Esophagus (tissue), 2 donors: Measurements from ENCODE around the gene LDLRAD4. TPM values are rescaled to one million over a fixed set of nuclear protein-coding genes. Genes with fewer than 3 reads are reported as not detected.

Experiments
- H3K27ac ChIP-seq, 2 donors: one replicate each; pipeline ENCODE4 v1.5.1; 2013; ENCODE audit warnings: low read depth in 2 of 2, mild to moderate bottlenecking in 2 of 2, inconsistent platforms in 1 of 2, low read length in 1 of 2, moderate library complexity in 1 of 2
- H3K27me3 ChIP-seq, 2 donors: one replicate each; pipeline ENCODE4 v1.6.1; 2013; ENCODE audit warnings: low read length in 2 of 2, control low read depth in 1 of 2, mild to moderate bottlenecking in 1 of 2; ENCODE audit not compliant: insufficient read depth in 2 of 2, control insufficient read depth in 1 of 2
- H3K36me3 ChIP-seq, 2 donors: one replicate each; pipeline ENCODE4 v1.6.1; 2013; ENCODE audit warnings: low read length in 1 of 2; ENCODE audit not compliant: control insufficient read depth in 2 of 2, insufficient read depth in 2 of 2
- H3K4me1 ChIP-seq, 2 donors: one replicate each; pipeline ENCODE4 v1.6.1; 2013; ENCODE audit warnings: low read length in 1 of 2; ENCODE audit not compliant: control insufficient read depth in 2 of 2, insufficient read depth in 2 of 2
- H3K4me3 ChIP-seq, 2 donors: one replicate each; pipeline ENCODE4 v1.5.1; 2013; ENCODE audit warnings: low read length in 2 of 2, mild to moderate bottlenecking in 2 of 2, low read depth in 1 of 2, moderate library complexity in 1 of 2
- H3K9me3 ChIP-seq, 2 donors: one replicate each; pipeline ENCODE4 v1.6.1; 2013; ENCODE audit warnings: mild to moderate bottlenecking in 2 of 2, low read depth in 1 of 2, low read length in 1 of 2, moderate library complexity in 1 of 2; ENCODE audit not compliant: control insufficient read depth in 2 of 2, insufficient read depth in 1 of 2
- WGBS, 2 donors: extraction: QIAGEN DNeasy Blood & Tissue Kit; methylation state at CpG; one replicate each; pipeline ENCODE4 v1.1.7; 2013; 5-methylcytosine and 5-hydroxymethylcytosine counted together
- polyA plus RNA-seq, 2 donors: library from polyadenylated mRNA; stranded (reverse); fragments of 200-250 nt; gene quantifications; one replicate each; pipeline ENCODE4 v1.2.3, GENCODE V29; 2013
- donor health status: healthy with polysubstance abuse.
- donor health status: Bipolar disorder and iron deficiency.

The LDLRAD4 gene
- polyA plus RNA-seq, 2 donors = 0.79 to 0.99 TPM

DNA sequence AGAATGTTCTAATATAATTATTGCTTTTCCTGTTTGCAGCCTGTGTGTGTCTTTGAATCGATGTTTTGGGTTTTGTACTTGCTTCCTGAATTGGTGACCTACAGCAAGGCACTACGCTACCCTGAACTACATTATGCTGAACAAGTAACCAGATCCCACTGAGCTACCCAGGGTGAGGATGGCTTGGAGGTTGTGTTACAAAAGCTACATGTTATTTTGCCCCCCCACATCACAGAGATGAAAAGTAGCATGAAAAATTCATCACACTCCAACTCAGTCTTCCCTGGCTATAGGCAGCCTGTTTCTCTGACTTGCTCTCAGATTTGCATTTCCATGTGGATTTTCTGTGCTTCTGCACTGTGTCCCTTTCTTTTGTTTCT lies 162.1 kb downstream of the LDLRAD4 start:
- Histone ChIP-seq H3K4me3 (no peak overlapping the region), H3K4me1 (peaks cover 6 to 10% of the 10 kb centered on the region in 2 donors), H3K36me3 (no peaks in the 10 kb centered on the region), H3K27ac (no peak overlapping the region), H3K9me3 (no peaks in the 10 kb centered on the region), H3K27me3 (no peaks in the 10 kb centered on the region)
- 61% methylated on average over 2 of the region's 2 CpGs for WGBS, 2 donors

DNA sequence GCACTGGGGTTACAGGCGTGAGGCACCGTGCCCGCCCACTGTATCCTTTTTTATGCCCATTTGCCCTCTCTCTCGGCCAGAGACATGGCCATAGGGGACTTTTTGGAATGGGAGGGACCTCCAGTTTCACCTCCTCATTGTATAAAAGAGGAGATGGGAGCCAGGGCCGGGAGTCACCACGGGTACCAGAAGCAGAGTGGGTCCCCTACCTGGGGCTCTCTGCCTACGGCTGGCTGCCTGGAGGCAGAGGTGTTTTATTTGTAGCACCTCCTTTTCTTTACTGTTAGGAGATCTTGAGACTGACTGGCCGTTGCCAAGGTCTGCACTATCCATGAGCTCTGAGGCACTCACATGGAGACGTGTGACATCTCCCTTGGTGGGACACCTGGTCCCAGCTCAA lies 162.8 kb downstream of the LDLRAD4 start:
- WGBS, 2 donors = 80 to 86% methylated on average over 9 of the region's 9 CpGs
- Histone ChIP-seq H3K27ac (peak overlapping the region; percentile 20 to 67), H3K4me3 (no peak overlapping the region), H3K9me3 (no peaks in the 10 kb centered on the region), H3K36me3 (no peaks in the 10 kb centered on the region), H3K4me1 (peaks cover 6 to 10% of the 10 kb centered on the region in 2 donors), H3K27me3 (no peaks in the 10 kb centered on the region)

DNA sequence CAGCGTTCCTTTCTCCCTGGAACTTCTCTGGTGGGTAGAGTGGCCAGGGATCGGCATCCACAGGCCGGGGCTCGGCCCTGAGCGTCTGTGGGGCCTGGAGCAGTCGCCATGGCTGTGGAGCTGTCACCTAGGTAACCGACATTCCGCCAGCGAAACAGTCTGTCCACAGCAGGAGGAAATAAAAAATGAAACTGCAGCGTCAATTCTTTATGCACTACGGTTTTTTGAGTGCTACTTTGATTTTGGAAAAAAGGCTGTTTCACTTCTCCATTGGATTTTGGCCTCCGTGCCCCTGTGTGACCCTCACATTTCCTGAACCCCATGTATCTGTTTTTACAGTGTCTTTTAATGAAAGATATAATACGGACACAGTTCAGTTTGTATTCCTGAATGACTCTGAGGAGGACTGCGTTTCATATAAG lies 163.4 kb downstream of the LDLRAD4 start:
- Histone ChIP-seq H3K4me3 (peak overlapping the region; percentile 18 to 42), H3K9me3 (no peaks in the 10 kb centered on the region), H3K27ac (peak overlapping the region in 1 of 2 donors; percentile 67), H3K27me3 (no peaks in the 10 kb centered on the region), H3K36me3 (no peaks in the 10 kb centered on the region), H3K4me1 (peaks cover 6 to 10% of the 10 kb centered on the region in 2 donors)
- WGBS, 2 donors = 5 to 7% methylated on average over 14 of the region's 14 CpGs

DNA sequence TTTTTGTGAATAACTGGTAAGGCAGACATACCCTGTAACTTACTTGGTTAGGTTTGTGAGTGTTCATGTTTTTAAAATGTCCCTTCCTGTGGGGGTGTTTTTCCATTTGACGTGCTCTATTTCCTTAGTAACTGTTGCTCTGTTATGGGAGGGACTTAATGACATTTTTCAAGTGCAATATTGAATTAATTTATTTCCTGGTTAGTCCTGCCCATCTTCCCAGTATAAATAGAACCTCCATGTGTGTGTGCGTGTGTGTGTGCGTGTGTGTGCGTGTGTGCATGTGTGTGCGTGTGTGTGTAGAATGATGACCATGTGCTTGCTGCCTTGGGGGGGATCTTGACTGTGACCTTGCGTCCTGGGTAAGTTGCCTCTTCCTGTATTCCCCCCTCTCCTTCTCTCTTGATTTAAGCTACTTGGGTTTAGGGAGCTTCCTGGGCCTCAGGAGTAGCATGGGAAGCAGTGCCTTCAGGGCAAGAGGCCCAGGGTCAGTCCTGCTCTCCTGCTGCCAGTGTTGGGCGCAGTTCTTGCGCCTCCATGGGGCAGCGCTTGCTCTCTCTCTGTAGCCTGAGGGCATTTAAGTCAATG lies 163.9 kb downstream of the LDLRAD4 start:
- WGBS, 2 donors = 64 to 65% methylated on average over 9 of the region's 9 CpGs
- H3K4me3 ChIP-seq = peak overlapping the region in 1 of 2 donors; percentile 42

DNA sequence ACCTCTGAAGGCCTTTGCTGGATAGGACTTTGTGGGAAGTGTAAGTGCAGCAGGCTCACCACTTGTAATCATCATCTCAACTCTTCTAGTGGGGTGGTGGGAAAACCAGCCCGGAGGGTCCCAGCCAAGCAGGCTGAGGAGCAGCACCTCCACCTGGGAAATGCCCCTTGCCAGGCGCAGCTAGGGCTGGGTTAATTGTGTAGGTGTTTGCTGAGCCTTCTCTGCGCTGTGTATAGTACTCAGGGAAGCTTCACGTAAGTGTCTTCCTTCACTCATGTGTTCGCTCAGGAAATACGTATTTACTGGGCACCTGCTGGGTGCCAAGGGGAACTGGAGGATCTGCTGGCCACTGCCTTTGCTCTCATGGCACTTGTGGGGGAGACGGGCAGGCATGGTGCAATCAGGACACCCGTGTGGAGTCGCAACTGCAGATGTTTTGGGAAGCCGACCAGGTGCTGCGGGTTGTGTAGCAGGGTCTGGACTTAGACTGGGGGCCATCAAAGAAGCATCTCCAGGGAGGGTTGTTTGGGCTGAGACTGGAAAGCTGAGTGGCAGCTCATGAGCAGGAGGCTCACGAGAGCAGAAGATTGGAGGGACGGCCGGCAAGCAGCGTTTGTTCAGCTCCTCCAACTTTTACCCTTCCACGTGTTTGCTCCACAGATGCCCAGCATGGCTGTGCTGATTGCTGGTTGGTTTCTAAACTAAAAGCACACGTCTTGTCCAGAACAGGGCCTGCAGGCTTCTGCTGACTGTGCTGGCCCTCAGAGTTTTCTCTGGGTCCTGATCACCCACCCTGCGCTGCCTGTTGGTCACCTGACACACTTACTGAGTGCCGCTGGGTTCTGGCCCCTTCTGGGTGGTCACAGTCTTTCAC lies 164.6 kb downstream of the LDLRAD4 start:
- 85 to 88% methylated on average over 19 of the region's 19 CpGs for WGBS, 2 donors
- Histone ChIP-seq H3K27ac (peak overlapping the region; percentile 71 to 78), H3K27me3 (no peaks in the 10 kb centered on the region), H3K9me3 (no peaks in the 10 kb centered on the region), H3K4me1 (peaks cover 6 to 10% of the 10 kb centered on the region in 2 donors), H3K36me3 (no peaks in the 10 kb centered on the region), H3K4me3 (no peak overlapping the region)

More for the DNA sequence above, 163.9 kb downstream of the LDLRAD4 start:
- Histone ChIP-seq H3K9me3 (no peaks in the 10 kb centered on the region), H3K27ac (peak overlapping the region; percentile 71 to 78), H3K4me1 (peaks cover 6 to 10% of the 10 kb centered on the region in 2 donors), H3K27me3 (no peaks in the 10 kb centered on the region), H3K36me3 (no peaks in the 10 kb centered on the region)

DNA sequence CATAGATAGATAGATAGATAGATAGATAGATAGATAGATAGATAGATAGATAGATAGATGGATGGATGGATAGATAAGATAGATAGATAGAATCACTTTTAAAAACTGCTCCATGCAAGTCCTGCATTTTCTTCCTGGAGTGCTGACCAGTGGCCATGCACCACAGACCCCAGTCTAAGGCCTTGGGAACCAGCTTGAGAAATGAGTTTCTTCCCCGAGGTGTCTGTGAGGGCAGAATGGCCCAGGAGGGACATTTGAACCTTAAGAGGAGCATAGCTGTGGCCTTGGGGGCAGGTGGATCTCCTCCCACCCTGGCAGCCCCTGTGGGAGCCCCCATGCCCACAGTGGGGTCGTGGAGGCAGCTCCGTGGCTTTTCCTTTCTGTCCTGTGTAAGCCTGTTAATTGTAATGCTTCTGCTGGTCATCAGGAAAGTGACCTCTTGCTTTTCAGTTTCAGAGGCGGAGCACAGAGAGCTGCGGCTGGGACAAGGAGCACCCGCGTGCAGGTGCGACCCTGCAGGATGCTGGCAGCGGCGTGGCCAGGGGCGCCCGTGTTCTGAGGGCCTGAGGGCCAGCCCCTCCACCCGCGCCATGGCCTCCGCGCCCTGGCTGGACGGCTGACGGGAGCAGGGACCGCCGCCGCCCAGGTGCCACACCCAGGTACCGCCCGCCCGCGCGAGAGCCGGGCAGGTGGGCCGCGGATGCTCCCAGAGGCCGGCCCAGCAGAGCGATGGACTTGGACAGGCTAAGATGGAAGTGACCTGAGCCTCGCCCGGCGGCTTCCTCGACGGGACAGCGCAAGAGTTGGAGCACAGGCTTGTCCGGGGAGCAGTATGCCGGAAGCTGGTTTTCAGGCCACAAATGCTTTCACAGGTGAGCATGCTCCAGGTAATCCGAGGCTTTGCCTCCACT lies 168.6 kb downstream of the LDLRAD4 start:
- Histone ChIP-seq H3K4me3 (no peak overlapping the region), H3K27ac (no peak overlapping the region), H3K9me3 (no peaks in the 10 kb centered on the region), H3K27me3 (no peaks in the 10 kb centered on the region), H3K4me1 (peaks cover 8 to 15% of the 10 kb centered on the region in 2 donors), H3K36me3 (no peaks in the 10 kb centered on the region)
- 94 to 95% methylated on average over 40 of the region's 40 CpGs for WGBS, 2 donors

DNA sequence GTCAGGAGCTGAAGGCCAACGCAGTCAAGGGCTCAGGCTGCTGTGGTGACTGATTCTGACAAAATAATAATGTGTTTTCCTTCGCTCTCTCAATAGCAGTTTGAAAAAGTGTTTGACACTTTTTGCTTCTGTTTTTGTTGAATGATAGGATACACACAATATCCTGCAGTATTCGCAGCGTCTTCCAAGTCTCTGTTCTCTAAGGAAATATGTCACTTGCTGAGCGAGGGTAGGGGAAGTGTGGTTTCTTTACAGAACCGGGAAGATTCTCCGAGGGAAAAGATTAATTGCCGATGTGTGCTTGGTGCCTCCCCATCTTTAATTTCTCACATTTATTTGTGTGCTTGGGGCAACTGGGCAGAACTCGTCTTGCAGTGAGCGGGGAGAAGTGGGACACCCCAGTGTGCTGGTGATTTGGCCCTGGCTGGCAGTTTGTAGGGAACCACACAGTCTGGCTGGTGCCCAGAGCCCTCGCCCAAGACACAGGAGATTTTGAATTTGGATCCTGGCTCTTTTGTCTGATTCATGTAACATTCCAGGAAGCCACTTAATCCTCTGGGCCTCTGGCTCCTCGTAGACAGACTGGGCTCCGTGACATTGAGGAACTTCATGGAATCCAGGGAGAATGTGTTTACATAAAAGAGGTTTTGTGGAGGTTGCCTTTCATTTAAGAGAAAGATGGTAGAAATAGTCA lies 169.4 kb downstream of the LDLRAD4 start:
- Histone ChIP-seq H3K9me3 (no peaks in the 10 kb centered on the region), H3K36me3 (no peaks in the 10 kb centered on the region), H3K4me1 (peaks cover 5 to 10% of the 10 kb centered on the region in 2 donors), H3K27ac (no peak overlapping the region), H3K4me3 (no peak overlapping the region), H3K27me3 (no peaks in the 10 kb centered on the region)
- 53 to 61% methylated on average over 13 of the region's 13 CpGs for WGBS, 2 donors

DNA sequence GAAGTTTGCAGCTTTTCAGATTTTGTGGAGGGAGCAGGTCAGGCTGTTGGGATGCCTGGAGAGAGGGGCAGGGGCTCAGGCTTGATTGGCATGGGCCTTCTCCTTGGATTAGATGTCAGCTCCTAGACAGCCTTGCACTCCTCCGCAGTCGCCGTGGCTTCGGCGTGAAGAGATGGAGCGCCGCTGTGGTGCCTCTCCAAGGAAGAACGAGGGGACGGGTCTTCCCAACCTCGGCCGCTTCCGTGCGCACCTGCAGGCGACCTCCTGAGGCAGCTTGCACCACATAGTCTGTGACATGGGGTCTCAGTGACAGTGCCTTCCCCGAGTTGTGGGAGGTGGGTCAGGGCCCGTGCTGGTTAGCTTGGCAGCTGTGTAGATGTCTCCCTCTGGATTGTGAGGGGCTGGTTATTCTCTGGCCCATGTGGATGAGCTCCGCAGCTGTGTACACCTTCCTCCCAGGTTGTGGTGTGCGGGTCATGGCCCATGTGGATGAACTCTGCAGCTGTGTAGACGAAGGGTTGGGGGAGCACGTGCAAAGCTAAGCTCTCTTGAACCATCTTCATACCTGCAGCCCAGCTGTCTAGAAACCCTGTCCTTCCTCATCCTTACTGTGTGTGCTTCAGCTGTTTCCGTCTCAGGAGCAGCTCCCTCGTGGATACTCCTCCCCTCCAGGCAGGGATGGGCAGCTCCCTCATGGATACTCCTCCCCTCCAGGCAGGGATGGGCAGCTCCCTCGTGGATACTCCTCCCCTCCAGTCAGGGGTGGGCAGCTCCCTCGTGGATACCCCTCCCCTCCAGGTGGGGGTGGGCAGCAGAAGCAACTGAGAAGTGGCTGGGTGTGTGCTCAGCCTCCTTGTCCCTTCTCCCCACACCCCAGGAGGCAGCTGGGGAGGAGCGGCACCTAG lies 170.3 kb downstream of the LDLRAD4 start:
- H3K9me3 ChIP-seq = no peaks in the 10 kb centered on the region
- no peak overlapping the region for H3K27ac ChIP-seq

More for the DNA sequence above, 170.3 kb downstream of the LDLRAD4 start:
- no peaks in the 10 kb centered on the region for H3K27me3 ChIP-seq
- H3K4me1 ChIP-seq = peaks cover 3 to 6% of the 10 kb centered on the region in 2 donors
- H3K36me3 ChIP-seq = no peaks in the 10 kb centered on the region
- no peak overlapping the region for H3K4me3 ChIP-seq
- WGBS, 2 donors = 86 to 87% methylated on average over 25 of the region's 25 CpGs
